GM21423 (cell line): ENCODE measurements around the gene TLE4.

Experiments used
- ATAC-seq: cut with Tn5 transposase; IDR thresholded peaks from one replicate; pipeline ENCODE4 v1.9.1; 2021; ENCODE audit warnings: mild to moderate bottlenecking, moderate library complexity; ENCODE audit not compliant: unreplicated experiment

The TLE4 gene

GRCh38 chr9:79660615-79661014, 88.8 kb downstream of the TLE4 start:
- ATAC-seq: no peak

DNA sequence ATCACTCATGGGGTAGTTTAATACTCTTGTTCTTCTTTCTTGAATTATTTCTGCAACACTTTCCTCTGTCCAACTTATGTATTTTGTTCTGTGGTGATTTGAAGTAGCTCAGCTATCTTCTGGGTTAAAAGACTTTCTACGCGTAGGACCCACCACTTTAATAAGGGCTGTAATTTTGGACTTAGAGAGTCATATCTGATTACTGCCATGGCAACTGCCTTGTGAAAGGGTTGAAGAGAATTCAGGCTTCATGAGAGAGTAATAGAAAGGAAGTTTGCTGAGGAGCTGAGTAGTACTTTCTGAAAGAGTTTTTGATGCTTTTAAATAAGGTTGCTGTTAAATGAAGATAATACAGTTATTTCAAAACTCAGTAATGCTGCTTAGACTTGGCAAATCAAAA, 89.5 kb downstream of the TLE4 start:
- no peak for ATAC-seq

- ATAC-seq: no peak
Measured at GRCh38 chr9:79661886-79662536, 90.2 kb downstream of the TLE4 start.

- ATAC-seq: no peak
Measured at GRCh38 chr9:79662537-79662956, 90.8 kb downstream of the TLE4 start.

DNA sequence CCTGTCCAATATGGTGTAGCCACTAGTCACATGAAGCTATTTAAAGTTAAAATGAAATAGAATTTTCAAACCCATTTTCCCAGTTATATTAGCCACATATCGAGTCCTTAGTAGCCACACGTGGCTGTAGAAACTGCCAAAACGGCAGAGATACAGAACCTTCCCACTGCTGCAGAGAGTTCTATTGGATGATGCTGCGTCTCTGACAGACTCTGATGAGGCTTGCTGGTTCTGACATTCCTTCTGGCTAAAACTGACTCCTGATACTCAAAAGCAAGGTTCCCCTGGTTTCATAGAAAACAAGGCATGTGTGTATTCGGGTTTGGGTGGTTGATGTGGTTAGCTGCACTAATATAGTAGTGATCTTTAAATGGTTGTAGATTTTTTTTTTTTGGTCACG, 91.5 kb downstream of the TLE4 start:
- no peak for ATAC-seq

GRCh38 chr9:79663878-79664277, 92.1 kb downstream of the TLE4 start:
- no peak for ATAC-seq

GRCh38 chr9:79664375-79664831, 92.6 kb downstream of the TLE4 start:
- ATAC-seq: no peak

GRCh38 chr9:79665369-79665768, 93.6 kb downstream of the TLE4 start:
- ATAC-seq: no peak

GRCh38 chr9:79665931-79666330, 94.2 kb downstream of the TLE4 start:
- no peak for ATAC-seq

DNA sequence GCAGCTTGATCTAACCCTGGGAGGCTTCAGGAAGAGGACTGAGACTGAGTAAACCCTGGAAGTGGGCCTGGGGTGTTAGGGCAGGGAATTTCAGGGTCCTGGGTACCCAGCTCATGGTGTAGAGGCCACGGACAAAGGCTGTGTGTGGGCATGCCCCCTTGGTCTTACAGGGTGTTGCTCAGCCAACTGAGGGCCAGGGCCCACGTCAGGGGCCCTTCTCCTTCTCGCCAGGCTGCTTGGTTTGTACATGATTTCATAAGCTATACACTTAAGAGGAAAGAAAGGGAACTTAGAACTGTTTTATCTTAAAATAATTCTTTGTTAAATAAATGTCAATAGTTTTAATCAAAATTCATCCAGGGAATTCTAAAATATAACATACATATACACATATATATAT, 95.4 kb downstream of the TLE4 start:
- ATAC-seq: no peak

DNA sequence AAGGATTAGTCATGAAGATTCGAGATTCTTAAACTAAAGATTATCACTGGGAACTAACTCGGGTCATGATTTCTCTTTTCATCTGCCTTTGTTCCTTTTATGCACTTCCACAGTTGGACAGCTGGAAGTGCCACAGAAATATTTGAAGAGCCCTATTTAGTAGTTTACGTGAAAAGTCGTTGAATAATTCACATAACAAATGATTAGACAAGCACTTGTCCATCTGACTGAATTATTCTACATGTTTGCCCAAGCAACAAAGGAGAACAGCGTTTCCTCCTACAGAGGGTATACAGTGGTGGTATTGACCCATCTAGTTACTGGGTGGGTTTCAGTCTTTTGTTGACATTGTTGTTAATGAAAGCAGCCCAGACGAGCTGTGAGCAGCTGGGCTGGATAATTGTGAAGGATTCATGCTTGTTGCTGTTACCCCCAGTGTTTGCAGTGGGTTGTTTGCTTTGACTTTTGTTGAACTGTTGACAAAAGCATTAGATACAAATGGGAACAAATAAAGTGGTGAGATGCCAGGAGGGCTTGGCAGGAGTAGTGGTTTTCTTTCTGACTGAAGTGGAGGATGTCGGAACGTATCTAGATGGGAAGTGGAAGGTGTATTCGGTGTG, 96.2 kb downstream of the TLE4 start:
- ATAC-seq: no peak

- no peak for ATAC-seq
Measured at GRCh38 chr9:79668956-79669355, 97.2 kb downstream of the TLE4 start.

GRCh38 chr9:79670269-79670961, 98.7 kb downstream of the TLE4 start:
- ATAC-seq: no peak

DNA sequence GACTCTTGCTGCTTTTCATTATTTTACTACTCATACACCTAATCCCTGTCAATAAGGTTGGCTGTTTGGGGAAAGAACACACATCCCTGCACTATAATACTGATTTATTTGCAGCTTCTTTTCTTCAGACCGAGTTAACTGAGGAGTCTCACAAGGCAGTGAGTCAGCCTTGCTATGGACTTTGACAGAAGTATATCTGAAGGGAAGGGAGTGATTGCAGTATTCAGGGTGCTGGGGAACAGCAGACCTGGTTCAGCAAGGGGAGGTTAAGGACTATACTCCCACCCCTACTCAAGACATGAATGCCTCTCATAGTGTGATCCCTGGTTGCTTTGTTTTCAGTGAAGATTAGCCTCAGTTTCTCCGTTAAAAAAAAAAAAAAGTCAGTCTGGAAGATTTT, 99.8 kb downstream of the TLE4 start:
- ATAC-seq: no peak

GRCh38 chr9:79672236-79672635, 100.5 kb downstream of the TLE4 start:
- ATAC-seq: no peak

GRCh38 chr9:79672891-79673290, 101.1 kb downstream of the TLE4 start:
- ATAC-seq: no peak

DNA sequence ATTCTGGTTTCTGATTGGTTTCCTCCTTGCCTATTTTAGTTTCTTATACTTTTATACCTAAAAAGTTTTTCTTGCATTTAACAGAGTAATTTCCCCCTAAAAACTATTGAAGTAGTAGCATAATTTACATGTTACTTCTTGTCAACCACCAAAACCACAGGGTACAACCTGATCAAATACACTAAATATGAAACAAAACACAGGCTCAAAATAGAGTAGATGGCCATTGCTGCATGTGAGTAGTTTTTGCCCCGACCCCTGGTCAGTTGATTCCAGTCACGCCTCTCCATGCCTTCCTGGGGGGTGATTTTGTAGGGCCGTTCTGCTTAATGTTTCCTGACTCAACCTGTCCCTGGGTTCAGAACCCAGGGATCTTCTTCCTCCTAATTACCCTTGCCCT, 101.8 kb downstream of the TLE4 start:
- ATAC-seq: peak; percentile 86

DNA sequence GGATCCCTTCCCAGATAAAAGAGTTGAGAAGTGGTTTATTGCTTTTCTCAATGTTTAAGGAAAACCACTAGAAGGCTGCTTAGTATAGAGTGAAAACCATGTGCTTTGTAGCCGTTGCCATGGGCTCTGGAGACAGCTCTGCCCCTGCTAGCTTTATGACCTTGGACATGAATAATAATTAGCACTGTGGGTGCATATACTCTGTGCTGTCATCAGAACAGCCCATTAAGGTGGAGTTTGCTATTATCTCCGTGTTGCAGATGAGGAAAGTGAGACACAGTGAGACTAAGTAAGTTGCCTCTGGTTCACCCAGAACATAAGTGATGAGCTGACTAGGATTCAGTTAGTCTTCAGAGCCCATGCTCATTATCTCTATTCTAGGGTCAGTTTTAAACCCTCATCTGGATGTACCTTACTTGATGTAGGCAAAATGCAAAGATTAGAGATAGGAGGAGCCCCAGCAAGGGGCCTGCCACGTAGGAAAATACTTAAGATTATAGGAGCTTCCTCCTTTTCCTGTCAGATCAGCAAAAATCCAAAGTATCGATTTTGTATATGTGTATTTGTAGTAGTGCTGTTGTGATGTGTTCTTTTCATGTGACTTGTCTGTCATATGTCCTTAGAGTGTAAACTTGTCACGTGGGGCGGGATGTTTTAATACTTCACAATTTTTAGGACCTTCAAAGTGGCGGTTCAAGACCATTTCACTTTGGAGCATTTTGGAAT, 102.5 kb downstream of the TLE4 start:
- peak; percentile 29 for ATAC-seq

DNA sequence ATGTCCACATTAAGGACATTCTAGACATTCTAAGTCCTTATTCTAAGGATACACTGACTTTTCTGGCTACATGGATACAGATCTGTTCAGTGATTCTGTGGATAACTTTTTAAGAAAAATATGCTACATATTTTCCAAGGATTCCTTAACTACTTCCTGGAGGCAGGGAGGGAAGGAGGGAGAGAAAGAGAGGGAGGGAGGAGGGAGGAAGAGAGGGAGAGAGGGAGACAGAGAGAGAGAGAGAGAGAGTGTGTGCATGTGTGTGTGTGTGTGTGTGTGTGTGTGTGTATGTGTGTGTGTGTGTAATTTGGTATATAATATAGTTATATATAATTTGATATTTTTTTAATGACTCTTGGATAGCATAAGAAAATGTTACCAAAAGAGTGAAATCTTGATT, 109.8 kb downstream of the TLE4 start:
- ATAC-seq: no peak

GRCh38 chr9:79682076-79682736, 110.4 kb downstream of the TLE4 start:
- no peak for ATAC-seq

DNA sequence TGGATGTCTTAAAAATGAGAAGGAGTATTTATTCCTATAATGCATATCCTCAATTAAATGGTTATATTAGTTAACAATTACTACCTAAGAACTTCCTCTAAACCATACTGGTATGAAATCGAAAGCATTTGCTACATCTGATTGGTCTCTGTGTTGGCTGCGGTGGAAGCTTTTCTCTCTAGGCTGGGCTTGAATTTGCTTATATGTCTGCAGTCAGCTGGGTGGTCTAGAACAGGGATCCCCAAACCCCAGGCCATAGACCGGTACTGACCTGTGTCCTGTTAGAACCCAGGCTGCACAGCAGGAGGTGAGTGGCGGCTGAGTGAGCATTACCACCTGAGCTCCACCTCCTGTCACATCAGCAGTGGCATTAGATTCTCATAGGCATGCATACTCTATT, 112.3 kb downstream of the TLE4 start:
- ATAC-seq: no peak
